ENCODE results near the gene ARRB1.

The ARRB1 gene

GRCh38 chr11:75289511-75289760, 62.0 kb downstream of the ARRB1 start:
- Histone ChIP-seq H3K4me3 (ENCODE audit: low read depth, low read length) (no peak overlapping the region), H3K27me3 (ENCODE audit: insufficient read depth, low read depth, severe bottlenecking) (no peaks in the 10 kb centered on the region), H3K9me3 (ENCODE audit: severe bottlenecking) (no peaks in the 10 kb centered on the region), H3K27ac (no peak overlapping the region), H3K36me3 (no peaks in the 10 kb centered on the region; the same call in 1 of the 2 replicates)
- no peak for DNase-seq
- no peak for TF ChIP-seq CTCF (IDR thresholded peaks at IDR 0.05; ENCODE audit: low read depth, low read length)

- DNase-seq = no peak
- Histone ChIP-seq H3K9me3 (ENCODE audit: severe bottlenecking) (no peaks in the 10 kb centered on the region), H3K36me3 (no peaks in the 10 kb centered on the region; the same call in 1 of the 2 replicates), H3K4me3 (ENCODE audit: low read depth, low read length) (no peak overlapping the region), H3K27me3 (ENCODE audit: insufficient read depth, low read depth, severe bottlenecking) (no peaks in the 10 kb centered on the region), H3K27ac (no peak overlapping the region)
- TF ChIP-seq CTCF (IDR thresholded peaks at IDR 0.05; ENCODE audit: low read depth, low read length) = no peak
Measured at GRCh38 chr11:75287579-75287978, 63.9 kb downstream of the ARRB1 start.

- no peak for DNase-seq
- Histone ChIP-seq H3K4me3 (ENCODE audit: low read depth, low read length) (no peak overlapping the region), H3K9me3 (ENCODE audit: severe bottlenecking) (no peaks in the 10 kb centered on the region), H3K27ac (no peak overlapping the region), H3K36me3 (peaks cover 4% of the 10 kb centered on the region; the same call in 1 of the 2 replicates), H3K27me3 (ENCODE audit: insufficient read depth, low read depth, severe bottlenecking) (no peaks in the 10 kb centered on the region)
- no peak for TF ChIP-seq CTCF (IDR thresholded peaks at IDR 0.05; ENCODE audit: low read depth, low read length)
Measured at GRCh38 chr11:75286826-75287465, 64.5 kb downstream of the ARRB1 start.

GRCh38 chr11:75285776-75286360, 65.6 kb downstream of the ARRB1 start:
- Histone ChIP-seq H3K36me3 (peaks cover 7% of the 10 kb centered on the region), H3K27me3 (ENCODE audit: insufficient read depth, low read depth, severe bottlenecking) (no peaks in the 10 kb centered on the region)
- no peak for TF ChIP-seq CTCF (IDR thresholded peaks at IDR 0.05; ENCODE audit: low read depth, low read length)

GRCh38 chr11:75283391-75283931, 68.0 kb downstream of the ARRB1 start:
- peaks cover 13% of the 10 kb centered on the region for H3K36me3 ChIP-seq
- no peak for TF ChIP-seq CTCF (IDR thresholded peaks at IDR 0.05; ENCODE audit: low read depth, low read length)
- H3K27me3 ChIP-seq (ENCODE audit: insufficient read depth, low read depth, severe bottlenecking) = no peaks in the 10 kb centered on the region

More at GRCh38 chr11:75285776-75286360, 65.6 kb downstream of the ARRB1 start:
- Histone ChIP-seq H3K4me3 (ENCODE audit: low read depth, low read length) (no peak overlapping the region), H3K9me3 (ENCODE audit: severe bottlenecking) (no peaks in the 10 kb centered on the region), H3K27ac (no peak overlapping the region)
- DNase-seq = no peak

More at GRCh38 chr11:75283391-75283931, 68.0 kb downstream of the ARRB1 start:
- no peak overlapping the region for H3K27ac ChIP-seq
- no peak overlapping the region for H3K4me3 ChIP-seq (ENCODE audit: low read depth, low read length)
- no peaks in the 10 kb centered on the region for H3K9me3 ChIP-seq (ENCODE audit: severe bottlenecking)
- DNase-seq = no peak

All from WERI-Rb-1 (cell line).